HCT116 (cell line): ENCODE results near the gene DYNC2I2. TPM values are rescaled to one million over a fixed set of nuclear protein-coding genes. Genes with fewer than 3 reads are reported as not detected.

ENCODE experiments used
- ATAC-seq: fragments of 200-7000 bp; cut with Tn5 transposase; 2 replicates; pipeline ENCODE4 v1.9.1; 2020; ENCODE audit warnings: mild to moderate bottlenecking, moderate library complexity
- BruUV-seq: library from RNA; stranded (reverse); fragments of 400-500 nt; replicated peaks from 2 replicates; lab custom pipeline; 2021; lab: Mats Ljungman, UMichigan
- CTCF ChIA-PET: fragments of 300-600 bp; sonication (Branson Sonifier 250); formaldehyde crosslinking; loops from one replicate; lab custom pipeline; 2021; ENCODE audit warnings: antibody characterized with exemption; lab: Charles Lee
- POLR2A ChIA-PET: fragments of 300-600, 350-600 bp; sonication (Branson Sonifier 250); formaldehyde crosslinking; loops from one replicate; lab custom pipeline; 2021; ENCODE audit warnings: antibody characterized with exemption; lab: Charles Lee
- RAD21 ChIA-PET, 2 experiments: fragments of 300-600 bp; sonication (Branson Sonifier 250); formaldehyde crosslinking; loops; one replicate each; lab custom pipeline; 2023; ENCODE audit warnings: low total read pairs in 2 of 2; ENCODE audit not compliant: uncharacterized antibody in 2 of 2, unreplicated experiment in 2 of 2, low non-redundant PET in 1 of 2; lab: Charles Lee
- DNase-seq: peaks from one replicate; pipeline ENCODE4 v3.0.0-alpha.2; 2010; ENCODE audit warnings: low read depth, low spot score
- H2AFZ ChIP-seq: fragments of 200-600 bp; shearing (Covaris generic), sonication (generic); 2 replicates; pipeline ENCODE4 v1.6.1; 2017; ENCODE audit warnings: low read depth, mixed run types, mixed read lengths, antibody characterized with exemption, low read length; ENCODE audit not compliant: poor library complexity, severe bottlenecking
- H3K27ac ChIP-seq: 2 replicates; pipeline ENCODE4 v1.5.1; 2012; ENCODE audit warnings: low read depth, low read length
- H3K27me3 ChIP-seq: fragments of 200-600 bp; sonication (generic); 2 replicates; pipeline ENCODE4 v1.6.1; 2016; ENCODE audit warnings: mixed run types, low read length, mixed read lengths; ENCODE audit not compliant: insufficient read depth
- H3K36me3 ChIP-seq, 2 experiments: fragments of 200-500 bp in 1 of 2; fragments of 200-600 bp in 1 of 2; sonication (Bioruptor generic) in 1 of 2; sonication (generic) in 1 of 2; 2 replicates each; pipeline versions ENCODE4 v1.5.1 to v1.6.1; 2014 to 2016; ENCODE audit warnings: low read length in 2 of 2, inconsistent platforms in 1 of 2, mixed read lengths in 1 of 2, mixed run types in 1 of 2; ENCODE audit not compliant: insufficient read depth in 2 of 2, control insufficient read depth in 1 of 2
- H3K4me1 ChIP-seq, 2 experiments: fragments of 200-600 bp in 1 of 2; sonication (generic) in 1 of 2; 2 replicates each; pipeline versions ENCODE4 v1.5.1 to v1.6.1; 2012 to 2017; ENCODE audit warnings: low read length in 2 of 2, inconsistent platforms in 1 of 2, mild to moderate bottlenecking in 1 of 2, mixed read lengths in 1 of 2, mixed run types in 1 of 2, moderate library complexity in 1 of 2; ENCODE audit not compliant: insufficient read depth in 2 of 2, control insufficient read depth in 1 of 2
- H3K4me2 ChIP-seq: fragments of 200-600 bp; sonication (generic); 2 replicates; pipeline ENCODE4 v1.6.1; 2017; ENCODE audit warnings: mixed run types, low read length, mixed read lengths
- H3K4me3 ChIP-seq, 2 experiments: fragments of 200-600 bp in 1 of 2; sonication (generic) in 1 of 2; replicated peaks in 1 of 2; 2 replicates each; pipeline ENCODE4 v1.5.1; 2011 to 2016; ENCODE audit warnings: low read length in 2 of 2, control low read depth in 1 of 2, low read depth in 1 of 2, mild to moderate bottlenecking in 1 of 2, mixed read lengths in 1 of 2, mixed run types in 1 of 2
- H3K79me2 ChIP-seq: fragments of 200-600 bp; sonication (generic); 2 replicates; pipeline ENCODE4 v1.6.1; 2017; ENCODE audit warnings: mild to moderate bottlenecking, mixed run types, low read length, moderate library complexity, mixed read lengths; ENCODE audit not compliant: insufficient read depth
- H3K9ac ChIP-seq: fragments of 200-600 bp; sonication (generic); 2 replicates; pipeline ENCODE4 v1.6.1; 2016; ENCODE audit warnings: low read length, mixed read lengths
- H3K9me2 ChIP-seq: fragments of 200-600 bp; sonication (generic), shearing (Covaris generic); 2 replicates; pipeline ENCODE4 v1.6.1; 2017; ENCODE audit warnings: mixed run types, mild to moderate bottlenecking, moderate library complexity; ENCODE audit not compliant: insufficient read depth
- H3K9me3 ChIP-seq, 2 experiments: fragments of 200-500 bp in 1 of 2; fragments of 200-600 bp in 1 of 2; sonication (Bioruptor generic) in 1 of 2; sonication (generic) in 1 of 2; 2 replicates each; pipeline ENCODE4 v1.6.1; 2014 to 2017; ENCODE audit warnings: low read length in 2 of 2, mixed read lengths in 2 of 2, inconsistent platforms in 1 of 2, low read depth in 1 of 2, mild to moderate bottlenecking in 1 of 2, mixed run types in 1 of 2, moderate library complexity in 1 of 2; ENCODE audit not compliant: control insufficient read depth in 1 of 2, insufficient read depth in 1 of 2
- H4K20me1 ChIP-seq: fragments of 200-600 bp; sonication (generic), shearing (Covaris generic); 2 replicates; pipeline ENCODE4 v1.6.1; 2017; ENCODE audit warnings: mixed run types, mild to moderate bottlenecking, moderate library complexity; ENCODE audit not compliant: insufficient read depth
- CEBPB ChIP-seq: IDR thresholded peaks from 2 replicates; pipeline ENCODE4 v1.6.1; 2012; ENCODE audit warnings: low read depth
- EZH2 ChIP-seq: fragments of 200-600 bp; sonication (generic); IDR thresholded peaks from 2 replicates; pipeline ENCODE4 v1.6.1; 2017; ENCODE audit warnings: antibody characterized with exemption, mixed run types
- EZH2phosphoT487 ChIP-seq: fragments of 200-600 bp; IDR thresholded peaks from 2 replicates; pipeline ENCODE4 v1.6.1; 2018; ENCODE audit warnings: antibody characterized with exemption, borderline replicate concordance
- POLR2A ChIP-seq: IDR thresholded peaks from 2 replicates; pipeline ENCODE4 v1.7.0; 2011; ENCODE audit warnings: borderline replicate concordance; ENCODE audit not compliant: insufficient read depth, insufficient read length; ENCODE audit errors: extremely low read depth
- POLR2AphosphoS5 ChIP-seq: IDR thresholded peaks from 2 replicates; pipeline ENCODE4 v1.6.1; 2011; ENCODE audit warnings: mild to moderate bottlenecking, low read depth, low read length, moderate library complexity
- REST ChIP-seq: IDR thresholded peaks from 2 replicates; pipeline ENCODE4 v1.6.1; 2012; ENCODE audit warnings: low read depth
- SIN3A ChIP-seq: IDR thresholded peaks from 2 replicates; pipeline ENCODE4 v1.6.1; 2012; ENCODE audit warnings: low read depth
- TCF7L2 ChIP-seq: IDR thresholded peaks from 2 replicates; pipeline ENCODE4 v1.7.0; 2011; ENCODE audit warnings: borderline replicate concordance, inconsistent platforms; ENCODE audit not compliant: insufficient read depth, insufficient read length; ENCODE audit errors: extremely low read depth
- ZFX ChIP-seq: fragments of 450-650 bp; IDR thresholded peaks from 2 replicates; pipeline ENCODE4 v1.6.1; 2017
- intact Hi-C: fragments of 100-400 bp; cut with micrococcal nuclease; formaldehyde crosslinking; loops from 2 replicates; pipeline ENCODE4 v1.10.0; 2022
- total RNA-seq: library from RNA; stranded (reverse); gene quantifications from one replicate; pipeline ENCODE4 v1.2.1, GENCODE V29; 2021; ENCODE audit not compliant: unreplicated experiment
- TF ChIP-seq, protein P1 (sequence below): IDR thresholded peaks from 2 replicates; pipeline ENCODE4 v1.6.1; 2011; ENCODE audit warnings: mild to moderate bottlenecking, low read length, moderate library complexity; ENCODE audit not compliant: insufficient replicate concordance; ENCODE audit errors: extremely low read depth

The DYNC2I2 gene
- total RNA-seq, 1 experiment from 2014 or later: 155 TPM

DNA sequence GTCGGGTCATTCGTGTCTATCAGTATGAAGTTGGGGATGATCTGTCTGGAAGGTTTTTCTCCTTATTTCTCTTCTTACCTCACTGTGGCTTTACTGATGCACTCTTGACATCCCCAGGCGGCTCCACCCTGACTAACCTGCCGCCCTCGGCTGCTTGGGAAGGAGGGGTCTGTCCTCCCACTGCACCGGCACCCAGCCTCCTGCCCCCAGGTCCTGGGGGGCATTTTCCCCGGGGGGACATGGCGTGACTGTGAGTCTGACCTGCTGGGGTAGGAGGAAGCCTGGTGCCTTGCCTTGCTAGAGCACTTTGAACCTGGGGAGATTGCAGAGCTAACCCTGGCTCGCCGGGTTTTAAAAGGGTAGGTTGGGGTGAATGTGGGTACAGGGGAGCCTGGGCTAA, 27.5 kb downstream of the DYNC2I2 start:
- Histone ChIP-seq H3K27ac (no peak overlapping the region), H3K4me2 (no peak overlapping the region), H3K79me2 (peaks cover 6% of the 10 kb centered on the region), H3K9ac (no peak overlapping the region), H3K27me3 (no peaks in the 10 kb centered on the region), H3K36me3 (peaks cover 21 to 45% of the 10 kb centered on the region in 2 experiments), H3K4me3 (no peak overlapping the region), H2AFZ (no peak overlapping the region), H3K4me1 (peaks cover 0 to 10% of the 10 kb centered on the region in 2 experiments; a peak in 2 of 4 replicates), H3K9me2 (no peaks in the 10 kb centered on the region), H4K20me1 (no peaks in the 10 kb centered on the region), H3K9me3 (no peaks in the 10 kb centered on the region)
- ChIA-PET RAD21 (no interaction called here), CTCF (no interaction called here), POLR2A (no interaction called here)
- intact Hi-C loops: no loop called here
- no TSS peak for BruUV-seq
- DNase-seq (no peak), ATAC-seq (no peak)
- TF ChIP-seq ZFX: no peak
- no peak for TF ChIP-seq POLR2AphosphoS5
- no peak for TF ChIP-seq EZH2phosphoT487
- TF ChIP-seq, protein P1, sequence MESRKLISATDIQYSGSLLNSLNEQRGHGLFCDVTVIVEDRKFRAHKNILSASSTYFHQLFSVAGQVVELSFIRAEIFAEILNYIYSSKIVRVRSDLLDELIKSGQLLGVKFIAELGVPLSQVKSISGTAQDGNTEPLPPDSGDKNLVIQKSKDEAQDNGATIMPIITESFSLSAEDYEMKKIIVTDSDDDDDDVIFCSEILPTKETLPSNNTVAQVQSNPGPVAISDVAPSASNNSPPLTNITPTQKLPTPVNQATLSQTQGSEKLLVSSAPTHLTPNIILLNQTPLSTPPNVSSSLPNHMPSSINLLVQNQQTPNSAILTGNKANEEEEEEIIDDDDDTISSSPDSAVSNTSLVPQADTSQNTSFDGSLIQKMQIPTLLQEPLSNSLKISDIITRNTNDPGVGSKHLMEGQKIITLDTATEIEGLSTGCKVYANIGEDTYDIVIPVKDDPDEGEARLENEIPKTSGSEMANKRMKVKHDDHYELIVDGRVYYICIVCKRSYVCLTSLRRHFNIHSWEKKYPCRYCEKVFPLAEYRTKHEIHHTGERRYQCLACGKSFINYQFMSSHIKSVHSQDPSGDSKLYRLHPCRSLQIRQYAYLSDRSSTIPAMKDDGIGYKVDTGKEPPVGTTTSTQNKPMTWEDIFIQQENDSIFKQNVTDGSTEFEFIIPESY: no peak
- no peak for TF ChIP-seq CEBPB
- no peak for TF ChIP-seq REST
- no peak for TF ChIP-seq TCF7L2
- TF ChIP-seq POLR2A: no peak
- no peak for TF ChIP-seq SIN3A
- no peak for TF ChIP-seq EZH2
